ENCODE data around the gene CEP192.

The CEP192 gene

GRCh38 chr18:12960395-12960794 is 30.8 kb upstream of the CEP192 start:
- Histone ChIP-seq H3K27ac (no peak overlapping the region), H3K9ac (no peak overlapping the region), H3K4me3 (ENCODE audit: low read depth, low read length) (no peak overlapping the region), H3K27me3 (ENCODE audit: control insufficient read depth, insufficient read depth, low read length) (no peaks in the 10 kb centered on the region), H2AFZ (no peak overlapping the region), H3K9me3 (ENCODE audit: control insufficient read depth, low read length) (no peaks in the 10 kb centered on the region), H3K4me1 (peaks cover 3% of the 10 kb centered on the region), H3K79me2 (peaks cover 6% of the 10 kb centered on the region), H3K4me2 (ENCODE audit: low read length) (no peak overlapping the region), H3K36me3 (ENCODE audit: control insufficient read depth, insufficient read depth, low read length) (no peaks in the 10 kb centered on the region)
- TF ChIP-seq, protein P1, sequence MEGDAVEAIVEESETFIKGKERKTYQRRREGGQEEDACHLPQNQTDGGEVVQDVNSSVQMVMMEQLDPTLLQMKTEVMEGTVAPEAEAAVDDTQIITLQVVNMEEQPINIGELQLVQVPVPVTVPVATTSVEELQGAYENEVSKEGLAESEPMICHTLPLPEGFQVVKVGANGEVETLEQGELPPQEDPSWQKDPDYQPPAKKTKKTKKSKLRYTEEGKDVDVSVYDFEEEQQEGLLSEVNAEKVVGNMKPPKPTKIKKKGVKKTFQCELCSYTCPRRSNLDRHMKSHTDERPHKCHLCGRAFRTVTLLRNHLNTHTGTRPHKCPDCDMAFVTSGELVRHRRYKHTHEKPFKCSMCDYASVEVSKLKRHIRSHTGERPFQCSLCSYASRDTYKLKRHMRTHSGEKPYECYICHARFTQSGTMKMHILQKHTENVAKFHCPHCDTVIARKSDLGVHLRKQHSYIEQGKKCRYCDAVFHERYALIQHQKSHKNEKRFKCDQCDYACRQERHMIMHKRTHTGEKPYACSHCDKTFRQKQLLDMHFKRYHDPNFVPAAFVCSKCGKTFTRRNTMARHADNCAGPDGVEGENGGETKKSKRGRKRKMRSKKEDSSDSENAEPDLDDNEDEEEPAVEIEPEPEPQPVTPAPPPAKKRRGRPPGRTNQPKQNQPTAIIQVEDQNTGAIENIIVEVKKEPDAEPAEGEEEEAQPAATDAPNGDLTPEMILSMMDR (IDR thresholded peaks at IDR 0.05) = no peak

GRCh38 chr18:12960853-12961397 is 30.2 kb upstream of the CEP192 start:
- Histone ChIP-seq H3K4me2 (ENCODE audit: low read length) (peak overlapping the region; percentile 43), H3K9ac (no peak overlapping the region), H3K36me3 (ENCODE audit: control insufficient read depth, insufficient read depth, low read length) (no peaks in the 10 kb centered on the region), H2AFZ (no peak overlapping the region), H3K9me3 (ENCODE audit: control insufficient read depth, low read length) (no peaks in the 10 kb centered on the region), H3K4me1 (peaks cover 3% of the 10 kb centered on the region), H3K79me2 (peaks cover 6% of the 10 kb centered on the region), H3K4me3 (ENCODE audit: low read depth, low read length) (no peak overlapping the region), H3K27ac (no peak overlapping the region), H3K27me3 (ENCODE audit: control insufficient read depth, insufficient read depth, low read length) (no peaks in the 10 kb centered on the region)
- TF ChIP-seq, protein P1 (IDR thresholded peaks at IDR 0.05) = no peak

- TF ChIP-seq, protein P1 (IDR thresholded peaks at IDR 0.05) = no peak
- peaks cover 3% of the 10 kb centered on the region for H3K4me1 ChIP-seq
- H3K9ac ChIP-seq = no peak overlapping the region
- H3K4me3 ChIP-seq (ENCODE audit: low read depth, low read length) = no peak overlapping the region
- H3K27ac ChIP-seq = no peak overlapping the region
- no peaks in the 10 kb centered on the region for H3K27me3 ChIP-seq (ENCODE audit: control insufficient read depth, insufficient read depth, low read length)
- H3K79me2 ChIP-seq = peaks cover 9% of the 10 kb centered on the region
- no peak overlapping the region for H3K4me2 ChIP-seq (ENCODE audit: low read length)
- H2AFZ ChIP-seq = no peak overlapping the region
- no peaks in the 10 kb centered on the region for H3K9me3 ChIP-seq (ENCODE audit: control insufficient read depth, low read length)
- H3K36me3 ChIP-seq (ENCODE audit: control insufficient read depth, insufficient read depth, low read length) = no peaks in the 10 kb centered on the region
Observed at GRCh38 chr18:12963069-12963468, 28.1 kb upstream of the CEP192 start.

GRCh38 chr18:12968115-12968514 is 23.0 kb upstream of the CEP192 start:
- Histone ChIP-seq H3K27me3 (ENCODE audit: control insufficient read depth, insufficient read depth, low read length) (no peaks in the 10 kb centered on the region), H3K36me3 (ENCODE audit: control insufficient read depth, insufficient read depth, low read length) (no peaks in the 10 kb centered on the region), H3K9ac (no peak overlapping the region), H3K79me2 (peaks cover 16% of the 10 kb centered on the region), H2AFZ (no peak overlapping the region), H3K27ac (no peak overlapping the region), H3K4me3 (ENCODE audit: low read depth, low read length) (no peak overlapping the region), H3K4me1 (no peaks in the 10 kb centered on the region), H3K4me2 (ENCODE audit: low read length) (no peak overlapping the region), H3K9me3 (ENCODE audit: control insufficient read depth, low read length) (no peaks in the 10 kb centered on the region)
- TF ChIP-seq, protein P1 (IDR thresholded peaks at IDR 0.05) = no peak

DNA sequence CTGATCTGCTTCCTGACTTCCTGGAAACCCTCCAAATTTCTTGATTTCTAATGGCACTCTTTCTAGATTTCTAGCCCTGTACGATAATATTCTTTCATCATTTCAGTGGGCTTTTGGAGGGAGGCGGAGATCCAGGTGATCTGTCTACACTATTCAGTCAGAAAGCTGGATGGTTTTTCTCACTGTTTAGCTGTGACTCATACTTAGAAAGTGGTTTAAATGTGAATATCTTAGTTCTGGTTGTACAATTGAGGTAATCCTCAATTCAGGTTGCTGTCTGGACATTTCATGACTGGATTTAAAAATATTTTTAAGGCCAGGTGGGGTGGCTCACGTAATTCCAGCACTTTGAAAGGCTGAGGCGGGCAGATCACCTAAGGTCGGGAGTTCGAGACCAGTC is 22.5 kb upstream of the CEP192 start:
- no peak overlapping the region for H3K4me3 ChIP-seq (ENCODE audit: low read depth, low read length)

More for the DNA sequence above, 22.5 kb upstream of the CEP192 start:
- no peak overlapping the region for H3K9ac ChIP-seq
- peaks cover 16% of the 10 kb centered on the region for H3K79me2 ChIP-seq
- no peak overlapping the region for H3K27ac ChIP-seq
- H3K4me2 ChIP-seq (ENCODE audit: low read length) = no peak overlapping the region
- H3K27me3 ChIP-seq (ENCODE audit: control insufficient read depth, insufficient read depth, low read length) = no peaks in the 10 kb centered on the region
- H2AFZ ChIP-seq = no peak overlapping the region
- H3K4me1 ChIP-seq = no peaks in the 10 kb centered on the region
- no peaks in the 10 kb centered on the region for H3K9me3 ChIP-seq (ENCODE audit: control insufficient read depth, low read length)
- TF ChIP-seq, protein P1 (IDR thresholded peaks at IDR 0.05) = no peak
- no peaks in the 10 kb centered on the region for H3K36me3 ChIP-seq (ENCODE audit: control insufficient read depth, insufficient read depth, low read length)

Measured in parathyroid adenoma (tissue), 2 donors.